ENCODE results near the gene KCNH1. TPM values are rescaled to one million over a fixed set of nuclear protein-coding genes. Genes with fewer than 3 reads are reported as not detected.

KCNH1 gene
- total RNA-seq, 1 experiment from 2014 or later, result not detected

DNA sequence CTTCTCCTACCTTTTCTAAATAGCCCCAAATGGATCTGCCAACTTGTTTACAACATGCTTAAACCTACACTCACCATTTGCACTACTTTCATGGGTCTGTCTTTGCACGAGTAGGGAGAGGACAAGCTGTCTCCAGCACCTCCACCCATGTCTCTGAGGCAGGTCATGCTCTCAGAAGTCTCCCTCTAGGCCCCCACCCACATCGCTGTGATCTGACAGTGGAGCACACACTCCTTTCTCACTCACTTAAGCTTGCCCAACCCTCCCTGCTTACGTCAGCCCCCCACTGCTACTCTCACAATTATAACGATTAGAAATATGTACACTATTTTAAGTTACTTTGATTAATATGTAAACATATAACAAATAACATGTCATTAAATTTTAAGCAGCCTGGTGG lies 141.1 kb downstream of the KCNH1 start (continued):
- TF ChIP-seq, protein P1, sequence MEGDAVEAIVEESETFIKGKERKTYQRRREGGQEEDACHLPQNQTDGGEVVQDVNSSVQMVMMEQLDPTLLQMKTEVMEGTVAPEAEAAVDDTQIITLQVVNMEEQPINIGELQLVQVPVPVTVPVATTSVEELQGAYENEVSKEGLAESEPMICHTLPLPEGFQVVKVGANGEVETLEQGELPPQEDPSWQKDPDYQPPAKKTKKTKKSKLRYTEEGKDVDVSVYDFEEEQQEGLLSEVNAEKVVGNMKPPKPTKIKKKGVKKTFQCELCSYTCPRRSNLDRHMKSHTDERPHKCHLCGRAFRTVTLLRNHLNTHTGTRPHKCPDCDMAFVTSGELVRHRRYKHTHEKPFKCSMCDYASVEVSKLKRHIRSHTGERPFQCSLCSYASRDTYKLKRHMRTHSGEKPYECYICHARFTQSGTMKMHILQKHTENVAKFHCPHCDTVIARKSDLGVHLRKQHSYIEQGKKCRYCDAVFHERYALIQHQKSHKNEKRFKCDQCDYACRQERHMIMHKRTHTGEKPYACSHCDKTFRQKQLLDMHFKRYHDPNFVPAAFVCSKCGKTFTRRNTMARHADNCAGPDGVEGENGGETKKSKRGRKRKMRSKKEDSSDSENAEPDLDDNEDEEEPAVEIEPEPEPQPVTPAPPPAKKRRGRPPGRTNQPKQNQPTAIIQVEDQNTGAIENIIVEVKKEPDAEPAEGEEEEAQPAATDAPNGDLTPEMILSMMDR (IDR thresholded peaks at IDR 0.05 in 2 of 3, conservative IDR thresholded peaks at IDR 0.05 in 1 of 3; ENCODE audit: borderline replicate concordance in 1 of 3, insufficient read depth in 1 of 3, low read depth in 2 of 3, low read length in 2 of 3), result no peak
- TF ChIP-seq EZH2phosphoT487 (IDR thresholded peaks at IDR 0.05; ENCODE audit: borderline replicate concordance), result no peak
- TF ChIP-seq, protein P2, sequence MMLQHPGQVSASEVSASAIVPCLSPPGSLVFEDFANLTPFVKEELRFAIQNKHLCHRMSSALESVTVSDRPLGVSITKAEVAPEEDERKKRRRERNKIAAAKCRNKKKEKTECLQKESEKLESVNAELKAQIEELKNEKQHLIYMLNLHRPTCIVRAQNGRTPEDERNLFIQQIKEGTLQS (IDR thresholded peaks at IDR 0.05), result no peak
- no peak for TF ChIP-seq FOSL1 (IDR thresholded peaks at IDR 0.05; ENCODE audit: low read depth)

DNA sequence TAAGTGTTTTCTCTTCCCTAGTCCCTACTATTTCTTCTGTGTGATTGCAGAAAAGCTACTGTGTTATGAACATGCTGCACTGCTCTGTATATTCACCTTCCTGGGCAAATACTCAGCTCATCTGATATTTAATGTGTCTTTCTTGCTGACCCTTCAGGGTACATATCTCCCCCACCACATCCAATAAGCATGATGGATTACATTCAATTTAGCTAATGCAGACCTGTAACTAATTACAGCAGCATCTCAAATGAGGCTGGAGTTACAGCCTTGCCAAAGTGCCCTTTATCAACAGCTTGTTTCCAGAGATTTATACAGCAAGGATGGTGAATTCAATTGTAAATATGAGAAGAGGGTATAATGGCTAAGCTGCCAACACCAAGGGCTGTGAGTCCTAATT lies 144.0 kb downstream of the KCNH1 start:
- RAD21 ChIA-PET (ENCODE audit: low non-redundant PET in 1 of 2, low total read pairs in 2 of 2, uncharacterized antibody in 2 of 2, unreplicated experiment in 2 of 2), result no interaction called here
- no TSS peak for BruUV-seq (replicated peaks)

More for the DNA sequence above, 144.0 kb downstream of the KCNH1 start:
- H3K4me3 ChIP-seq (replicated peaks in 1 of 2; ENCODE audit: low read depth in 1 of 2, low read length in 2 of 2), result no peak overlapping the region
- no peaks in the 10 kb centered on the region for H3K4me1 ChIP-seq (ENCODE audit: control insufficient read depth in 1 of 2, insufficient read depth in 2 of 2, low read length in 2 of 2)
- intact Hi-C loops (cut with micrococcal nuclease), result no loop called here
- DNase-seq (ENCODE audit: low read depth, low spot score) (no peak), ATAC-seq (no peak)
- no peaks in the 10 kb centered on the region for H4K20me1 ChIP-seq (ENCODE audit: insufficient read depth)
- no peak for TF ChIP-seq CEBPB (IDR thresholded peaks at IDR 0.05; ENCODE audit: low read depth)
- TF ChIP-seq POLR2AphosphoS5 (IDR thresholded peaks at IDR 0.05; ENCODE audit: low read depth, low read length), result no peak
- TF ChIP-seq TCF7L2 (IDR thresholded peaks at IDR 0.05; ENCODE audit: borderline replicate concordance, extremely low read depth, insufficient read depth, insufficient read length), result no peak
- no peak for TF ChIP-seq EZH2phosphoT487 (IDR thresholded peaks at IDR 0.05; ENCODE audit: borderline replicate concordance)
- TF ChIP-seq, protein P3, sequence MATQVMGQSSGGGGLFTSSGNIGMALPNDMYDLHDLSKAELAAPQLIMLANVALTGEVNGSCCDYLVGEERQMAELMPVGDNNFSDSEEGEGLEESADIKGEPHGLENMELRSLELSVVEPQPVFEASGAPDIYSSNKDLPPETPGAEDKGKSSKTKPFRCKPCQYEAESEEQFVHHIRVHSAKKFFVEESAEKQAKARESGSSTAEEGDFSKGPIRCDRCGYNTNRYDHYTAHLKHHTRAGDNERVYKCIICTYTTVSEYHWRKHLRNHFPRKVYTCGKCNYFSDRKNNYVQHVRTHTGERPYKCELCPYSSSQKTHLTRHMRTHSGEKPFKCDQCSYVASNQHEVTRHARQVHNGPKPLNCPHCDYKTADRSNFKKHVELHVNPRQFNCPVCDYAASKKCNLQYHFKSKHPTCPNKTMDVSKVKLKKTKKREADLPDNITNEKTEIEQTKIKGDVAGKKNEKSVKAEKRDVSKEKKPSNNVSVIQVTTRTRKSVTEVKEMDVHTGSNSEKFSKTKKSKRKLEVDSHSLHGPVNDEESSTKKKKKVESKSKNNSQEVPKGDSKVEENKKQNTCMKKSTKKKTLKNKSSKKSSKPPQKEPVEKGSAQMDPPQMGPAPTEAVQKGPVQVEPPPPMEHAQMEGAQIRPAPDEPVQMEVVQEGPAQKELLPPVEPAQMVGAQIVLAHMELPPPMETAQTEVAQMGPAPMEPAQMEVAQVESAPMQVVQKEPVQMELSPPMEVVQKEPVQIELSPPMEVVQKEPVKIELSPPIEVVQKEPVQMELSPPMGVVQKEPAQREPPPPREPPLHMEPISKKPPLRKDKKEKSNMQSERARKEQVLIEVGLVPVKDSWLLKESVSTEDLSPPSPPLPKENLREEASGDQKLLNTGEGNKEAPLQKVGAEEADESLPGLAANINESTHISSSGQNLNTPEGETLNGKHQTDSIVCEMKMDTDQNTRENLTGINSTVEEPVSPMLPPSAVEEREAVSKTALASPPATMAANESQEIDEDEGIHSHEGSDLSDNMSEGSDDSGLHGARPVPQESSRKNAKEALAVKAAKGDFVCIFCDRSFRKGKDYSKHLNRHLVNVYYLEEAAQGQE (IDR thresholded peaks at IDR 0.05; ENCODE audit: low read depth), result no peak
- TF ChIP-seq EZH2 (IDR thresholded peaks at IDR 0.05), result no peak
- TF ChIP-seq ZNF274 (IDR thresholded peaks at IDR 0.05; ENCODE audit: low read depth, low read length), result no peak
- TF ChIP-seq, protein P1 (IDR thresholded peaks at IDR 0.05 in 2 of 3, conservative IDR thresholded peaks at IDR 0.05 in 1 of 3; ENCODE audit: borderline replicate concordance in 1 of 3, insufficient read depth in 1 of 3, low read depth in 2 of 3, low read length in 2 of 3), result no peak
- TF ChIP-seq, protein P4, sequence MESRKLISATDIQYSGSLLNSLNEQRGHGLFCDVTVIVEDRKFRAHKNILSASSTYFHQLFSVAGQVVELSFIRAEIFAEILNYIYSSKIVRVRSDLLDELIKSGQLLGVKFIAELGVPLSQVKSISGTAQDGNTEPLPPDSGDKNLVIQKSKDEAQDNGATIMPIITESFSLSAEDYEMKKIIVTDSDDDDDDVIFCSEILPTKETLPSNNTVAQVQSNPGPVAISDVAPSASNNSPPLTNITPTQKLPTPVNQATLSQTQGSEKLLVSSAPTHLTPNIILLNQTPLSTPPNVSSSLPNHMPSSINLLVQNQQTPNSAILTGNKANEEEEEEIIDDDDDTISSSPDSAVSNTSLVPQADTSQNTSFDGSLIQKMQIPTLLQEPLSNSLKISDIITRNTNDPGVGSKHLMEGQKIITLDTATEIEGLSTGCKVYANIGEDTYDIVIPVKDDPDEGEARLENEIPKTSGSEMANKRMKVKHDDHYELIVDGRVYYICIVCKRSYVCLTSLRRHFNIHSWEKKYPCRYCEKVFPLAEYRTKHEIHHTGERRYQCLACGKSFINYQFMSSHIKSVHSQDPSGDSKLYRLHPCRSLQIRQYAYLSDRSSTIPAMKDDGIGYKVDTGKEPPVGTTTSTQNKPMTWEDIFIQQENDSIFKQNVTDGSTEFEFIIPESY (IDR thresholded peaks at IDR 0.05; ENCODE audit: extremely low read depth, insufficient replicate concordance, low read length), result no peak
- TF ChIP-seq EGR1 (IDR thresholded peaks at IDR 0.05; ENCODE audit: low read depth), result no peak
- TF ChIP-seq POLR2A (IDR thresholded peaks at IDR 0.05; ENCODE audit: borderline replicate concordance, extremely low read depth, insufficient read depth, insufficient read length), result no peak
- TF ChIP-seq FOSL1 (IDR thresholded peaks at IDR 0.05; ENCODE audit: low read depth), result no peak
- TF ChIP-seq CBX3 (IDR thresholded peaks at IDR 0.05; ENCODE audit: low read depth), result no peak
- H3K27me3 ChIP-seq (ENCODE audit: insufficient read depth, low read length), result peaks cover 20% of the 10 kb centered on the region; the same call in 1 of the 2 replicates
- no peaks in the 10 kb centered on the region for H3K9me3 ChIP-seq (ENCODE audit: control insufficient read depth in 1 of 2, insufficient read depth in 1 of 2, low read depth in 1 of 2, low read length in 2 of 2)
- H3K9ac ChIP-seq (ENCODE audit: low read length), result no peak overlapping the region
- ChIA-PET CTCF (no interaction called here), POLR2A (no interaction called here)
- no peak overlapping the region for H2AFZ ChIP-seq (ENCODE audit: low read depth, low read length, poor library complexity, severe bottlenecking)
- H3K79me2 ChIP-seq (ENCODE audit: insufficient read depth, low read length), result no peaks in the 10 kb centered on the region
- H3K4me2 ChIP-seq (ENCODE audit: low read length), result no peak overlapping the region
- no peaks in the 10 kb centered on the region for H3K36me3 ChIP-seq (ENCODE audit: control insufficient read depth in 1 of 2, insufficient read depth in 2 of 2, low read length in 2 of 2)
- no peaks in the 10 kb centered on the region for H3K9me2 ChIP-seq (ENCODE audit: insufficient read depth)
- no peak overlapping the region for H3K27ac ChIP-seq (ENCODE audit: low read depth, low read length)

Measured in HCT116 (cell line).